Esophagus (tissue), 2 donors: ENCODE results near the gene MAP4K3. TPM values are rescaled to one million over a fixed set of nuclear protein-coding genes. Genes with fewer than 3 reads are reported as not detected.
A peak's percentile ranks its signal among the peaks of the same experiment; 100 is the strongest.

Experiments
- H3K27ac ChIP-seq, 2 donors: one replicate each; pipeline ENCODE4 v1.5.1; 2013; ENCODE audit warnings: low read depth in 2 of 2, mild to moderate bottlenecking in 2 of 2, inconsistent platforms in 1 of 2, low read length in 1 of 2, moderate library complexity in 1 of 2
- H3K27me3 ChIP-seq, 2 donors: one replicate each; pipeline ENCODE4 v1.6.1; 2013; ENCODE audit warnings: low read length in 2 of 2, control low read depth in 1 of 2, mild to moderate bottlenecking in 1 of 2; ENCODE audit not compliant: insufficient read depth in 2 of 2, control insufficient read depth in 1 of 2
- H3K36me3 ChIP-seq, 2 donors: one replicate each; pipeline ENCODE4 v1.6.1; 2013; ENCODE audit warnings: low read length in 1 of 2; ENCODE audit not compliant: control insufficient read depth in 2 of 2, insufficient read depth in 2 of 2
- H3K4me1 ChIP-seq, 2 donors: one replicate each; pipeline ENCODE4 v1.6.1; 2013; ENCODE audit warnings: low read length in 1 of 2; ENCODE audit not compliant: control insufficient read depth in 2 of 2, insufficient read depth in 2 of 2
- H3K4me3 ChIP-seq, 2 donors: one replicate each; pipeline ENCODE4 v1.5.1; 2013; ENCODE audit warnings: low read length in 2 of 2, mild to moderate bottlenecking in 2 of 2, low read depth in 1 of 2, moderate library complexity in 1 of 2
- H3K9me3 ChIP-seq, 2 donors: one replicate each; pipeline ENCODE4 v1.6.1; 2013; ENCODE audit warnings: mild to moderate bottlenecking in 2 of 2, low read depth in 1 of 2, low read length in 1 of 2, moderate library complexity in 1 of 2; ENCODE audit not compliant: control insufficient read depth in 2 of 2, insufficient read depth in 1 of 2
- WGBS, 2 donors: extraction: QIAGEN DNeasy Blood & Tissue Kit; methylation state at CpG; one replicate each; pipeline ENCODE4 v1.1.7; 2013; 5-methylcytosine and 5-hydroxymethylcytosine counted together
- polyA plus RNA-seq, 2 donors: library from polyadenylated mRNA; stranded (reverse); fragments of 200-250 nt; gene quantifications; one replicate each; pipeline ENCODE4 v1.2.3, GENCODE V29; 2013
- donor health status: healthy with polysubstance abuse.
- donor health status: Bipolar disorder and iron deficiency.

MAP4K3 gene
- polyA plus RNA-seq, result 1 to 10 TPM; 7.0 to 8.1 TPM

DNA sequence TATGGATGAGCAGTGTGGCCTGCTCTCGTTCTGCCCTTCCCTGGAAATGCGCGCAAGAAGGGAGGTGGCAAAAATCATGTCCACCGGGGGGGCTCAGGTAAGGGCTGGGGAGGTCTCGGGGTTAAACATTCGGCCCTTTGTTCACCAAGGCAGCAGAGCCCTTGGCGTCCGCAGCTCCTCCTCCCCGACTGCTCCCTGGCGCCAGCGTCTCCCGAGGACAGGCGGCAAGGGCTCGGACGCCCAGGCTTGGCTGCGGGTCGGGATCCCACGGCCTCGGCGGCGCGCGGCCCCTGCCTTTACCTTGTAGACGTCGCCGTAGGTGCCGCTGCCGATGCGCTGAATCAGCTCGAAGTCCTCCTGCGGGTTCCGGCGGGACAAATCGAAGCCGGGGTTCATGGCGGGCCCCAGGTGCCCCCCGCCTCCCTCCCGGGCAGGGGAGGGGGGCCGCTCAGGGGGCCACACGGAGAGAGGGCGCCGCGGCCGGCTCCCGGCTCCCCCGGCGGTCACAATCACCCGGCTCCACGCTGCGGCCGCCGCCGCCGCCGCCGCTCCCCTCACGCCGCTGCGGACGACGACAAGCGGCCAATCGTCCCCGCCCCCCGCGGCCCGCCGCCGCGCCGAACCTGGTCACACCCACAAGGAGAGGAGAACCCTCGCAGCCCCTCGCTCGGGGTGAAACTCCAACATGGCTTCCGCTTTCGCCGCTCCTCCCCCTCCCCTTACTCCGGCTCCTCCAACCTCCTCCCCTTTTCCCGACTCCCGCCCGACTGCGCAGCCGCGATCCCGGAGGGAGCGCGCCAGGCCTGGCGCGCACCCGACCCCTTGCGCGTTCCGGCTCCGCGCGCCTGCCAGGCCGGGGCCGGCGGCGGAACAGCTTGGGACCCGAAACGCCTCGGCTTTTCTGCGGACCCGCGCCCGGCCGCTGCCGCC is at the start of gene MAP4K3:
TSS of gene MAP4K3 (minus strand) at position 694 of the 930 bp plus-strand sequence. CDS start at position 396, 298 bp downstream.
- WGBS, 2 donors, result 0% methylated on average over 97 to 109 of the region's 109 CpGs
- Histone ChIP-seq H3K4me3 (peak within 1 kb of the TSS; percentile 79 to 82), H3K36me3 (no peaks in the 10 kb centered on the region), H3K9me3 (no peaks in the 10 kb centered on the region), H3K27me3 (no peaks in the 10 kb centered on the region), H3K27ac (peak within 1 kb of the TSS; percentile 89 to 96), H3K4me1 (peaks cover 2 to 3% of the 10 kb centered on the region in 2 donors)

- Histone ChIP-seq H3K27me3 (no peaks in the 10 kb centered on the region), H3K27ac (no peak overlapping the region), H3K9me3 (no peaks in the 10 kb centered on the region), H3K36me3 (no peaks in the 10 kb centered on the region), H3K4me3 (no peak overlapping the region), H3K4me1 (peaks cover 0 to 2% of the 10 kb centered on the region in 2 donors)
- 90 to 91% methylated on average over 2 of the region's 2 CpGs for WGBS, 2 donors
These were observed 49.0 kb upstream of the MAP4K3 start for GRCh38 chr2:39486071-39486470.

- 34 to 51% methylated on average over 3 of the region's 3 CpGs for WGBS, 2 donors
- Histone ChIP-seq H3K4me1 (peaks cover 0 to 2% of the 10 kb centered on the region in 2 donors), H3K27ac (no peak overlapping the region)
These were observed 47.8 kb upstream of the MAP4K3 start for GRCh38 chr2:39484620-39485495.

GRCh38 chr2:39484206-39484605 is 47.1 kb upstream of the MAP4K3 start:
- Histone ChIP-seq H3K27me3 (no peaks in the 10 kb centered on the region), H3K9me3 (no peaks in the 10 kb centered on the region), H3K4me3 (no peak overlapping the region), H3K4me1 (peaks cover 0 to 2% of the 10 kb centered on the region in 2 donors), H3K27ac (no peak overlapping the region), H3K36me3 (no peaks in the 10 kb centered on the region)

More at GRCh38 chr2:39484620-39485495, 47.8 kb upstream of the MAP4K3 start:
- H3K36me3 ChIP-seq, result no peaks in the 10 kb centered on the region
- H3K9me3 ChIP-seq, result no peaks in the 10 kb centered on the region
- H3K27me3 ChIP-seq, result no peaks in the 10 kb centered on the region
- no peak overlapping the region for H3K4me3 ChIP-seq

DNA sequence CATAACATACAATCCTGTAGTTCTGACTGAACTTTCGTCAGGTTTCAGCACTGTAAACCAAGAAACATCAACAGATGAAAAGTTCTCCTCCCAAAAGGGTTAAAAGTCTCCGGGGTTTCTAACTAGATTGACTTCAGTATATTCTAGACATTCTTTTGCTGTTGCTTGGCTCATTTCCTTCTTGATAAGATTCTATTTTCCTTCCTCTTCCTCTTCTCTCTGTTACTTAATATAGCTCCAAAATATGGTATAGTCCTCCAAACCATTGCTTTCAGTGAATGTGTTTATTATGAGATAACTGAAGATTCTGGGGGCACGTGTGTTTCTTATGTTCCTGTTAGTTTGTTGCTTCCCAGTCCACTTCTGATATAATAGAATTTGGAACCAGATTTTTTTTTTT is 46.4 kb upstream of the MAP4K3 start:
- no peaks in the 10 kb centered on the region for H3K27me3 ChIP-seq
- WGBS, 2 donors, result 49 to 60% methylated on average over 3 of the region's 3 CpGs
- no peaks in the 10 kb centered on the region for H3K9me3 ChIP-seq
- peaks cover 0 to 2% of the 10 kb centered on the region in 2 donors for H3K4me1 ChIP-seq
- no peaks in the 10 kb centered on the region for H3K36me3 ChIP-seq
- no peak overlapping the region for H3K4me3 ChIP-seq
- H3K27ac ChIP-seq, result no peak overlapping the region

GRCh38 chr2:39481611-39482010 is 44.5 kb upstream of the MAP4K3 start:
- Histone ChIP-seq H3K36me3 (no peaks in the 10 kb centered on the region), H3K4me3 (no peak overlapping the region), H3K27ac (no peak overlapping the region), H3K9me3 (no peaks in the 10 kb centered on the region), H3K27me3 (no peaks in the 10 kb centered on the region), H3K4me1 (peaks cover 0 to 2% of the 10 kb centered on the region in 2 donors)
- 89 to 91% methylated on average over 2 of the region's 2 CpGs for WGBS, 2 donors

GRCh38 chr2:39479696-39480095 is 42.6 kb upstream of the MAP4K3 start:
- no peaks in the 10 kb centered on the region for H3K27me3 ChIP-seq
- H3K36me3 ChIP-seq, result no peaks in the 10 kb centered on the region
- H3K4me3 ChIP-seq, result no peak overlapping the region
- WGBS, 2 donors, result 89% methylated on average over 5 of the region's 5 CpGs
- H3K27ac ChIP-seq, result no peak overlapping the region
- no peaks in the 10 kb centered on the region for H3K4me1 ChIP-seq
- no peaks in the 10 kb centered on the region for H3K9me3 ChIP-seq

DNA sequence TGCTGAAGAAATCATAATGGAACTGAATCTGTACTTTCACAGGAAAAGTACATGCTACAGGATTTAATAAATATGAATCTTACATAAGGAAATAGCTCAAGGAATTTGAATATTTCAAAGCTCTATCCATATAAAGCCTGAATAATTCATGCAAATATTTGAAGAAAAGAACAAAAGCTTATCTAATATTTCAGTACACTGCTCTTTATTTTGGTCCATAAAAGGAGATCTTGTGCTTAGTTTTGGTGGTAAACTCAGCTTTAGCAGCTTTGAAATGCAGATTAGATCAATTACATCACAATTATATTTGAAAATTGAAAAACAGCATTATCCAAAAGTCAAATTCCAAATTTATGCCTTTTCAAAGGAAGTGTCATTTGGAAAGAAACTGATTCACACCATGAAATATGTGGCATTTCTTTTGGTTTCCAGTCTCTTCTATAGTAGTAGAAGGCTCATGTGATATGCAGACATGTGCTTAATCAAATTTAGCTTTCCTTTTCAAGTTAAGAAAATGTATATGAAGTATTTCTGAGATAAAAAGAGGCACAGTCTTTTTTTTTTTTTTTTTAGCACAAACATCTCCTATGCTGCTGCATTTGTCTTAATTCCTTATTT is 42.1 kb upstream of the MAP4K3 start:
- no peaks in the 10 kb centered on the region for H3K27me3 ChIP-seq
- no peaks in the 10 kb centered on the region for H3K4me1 ChIP-seq
- H3K9me3 ChIP-seq, result no peaks in the 10 kb centered on the region
- H3K36me3 ChIP-seq, result no peaks in the 10 kb centered on the region
- H3K27ac ChIP-seq, result no peak overlapping the region
- H3K4me3 ChIP-seq, result no peak overlapping the region

DNA sequence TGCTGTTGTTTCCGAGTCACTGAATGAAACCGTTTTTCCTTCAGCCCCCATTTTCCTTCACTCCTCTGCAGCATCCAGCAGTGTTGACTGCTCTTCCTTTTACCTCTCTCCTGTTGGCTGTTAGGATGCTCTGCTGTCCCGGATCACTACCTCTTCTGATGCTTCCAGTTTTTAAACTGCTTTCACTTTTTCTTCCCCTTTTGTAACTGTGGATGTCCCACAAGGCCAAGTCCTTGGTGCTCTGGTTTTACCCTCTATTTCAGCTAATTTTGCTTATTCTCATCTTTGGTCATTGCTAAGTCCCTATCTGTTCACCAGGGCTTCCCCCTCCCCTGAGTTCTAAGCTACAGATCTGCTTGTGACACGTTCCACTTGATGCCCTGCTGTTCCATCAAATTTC is 39.4 kb upstream of the MAP4K3 start:
- Histone ChIP-seq H3K27me3 (no peaks in the 10 kb centered on the region), H3K9me3 (no peaks in the 10 kb centered on the region), H3K36me3 (no peaks in the 10 kb centered on the region), H3K4me1 (no peaks in the 10 kb centered on the region), H3K4me3 (no peak overlapping the region), H3K27ac (no peak overlapping the region)
- 81 to 84% methylated on average over 4 of the region's 4 CpGs for WGBS, 2 donors
